Measurements from ENCODE around the gene MAN1B1. TPM values are rescaled to one million over a fixed set of nuclear protein-coding genes. Genes with fewer than 3 reads are reported as not detected.

MAN1B1 gene
- total RNA-seq, 1 donor from 2014 or later, result 54.0 TPM

- no peak for TF ChIP-seq CTCF (conservative IDR thresholded peaks at IDR 0.05)
- H3K36me3 Mint-ChIP-seq (ENCODE audit: low read depth), result no peaks in the 10 kb centered on the region
- no peaks in the 10 kb centered on the region for H3K9me3 Mint-ChIP-seq
- H3K27ac Mint-ChIP-seq (ENCODE audit: unreplicated experiment), result no peak overlapping the region
- no peaks in the 10 kb centered on the region for H3K4me1 Mint-ChIP-seq
- H3K4me3 Mint-ChIP-seq, result no peak overlapping the region
- H3K27me3 Mint-ChIP-seq (ENCODE audit: low read depth), result peaks cover 61% of the 10 kb centered on the region
- no peak for DNase-seq (ENCODE audit: low read depth, low spot score)
Measured at GRCh38 chr9:137145731-137146526, 59.1 kb downstream of the MAN1B1 start.

- TF ChIP-seq CTCF (conservative IDR thresholded peaks at IDR 0.05), result no peak
- no peaks in the 10 kb centered on the region for H3K4me1 Mint-ChIP-seq
- H3K9me3 Mint-ChIP-seq, result no peaks in the 10 kb centered on the region
- DNase-seq (ENCODE audit: low read depth, low spot score), result no peak
- H3K4me3 Mint-ChIP-seq, result no peak overlapping the region
- no peak overlapping the region for H3K27ac Mint-ChIP-seq (ENCODE audit: unreplicated experiment)
- H3K36me3 Mint-ChIP-seq (ENCODE audit: low read depth), result no peaks in the 10 kb centered on the region
- H3K27me3 Mint-ChIP-seq (ENCODE audit: low read depth), result peaks cover 55% of the 10 kb centered on the region
Measured at GRCh38 chr9:137146527-137146918, 59.7 kb downstream of the MAN1B1 start.

- no peak for TF ChIP-seq CTCF (conservative IDR thresholded peaks at IDR 0.05)
- Mint-ChIP-seq H3K4me3 (no peak overlapping the region), H3K36me3 (ENCODE audit: low read depth) (no peaks in the 10 kb centered on the region), H3K4me1 (no peaks in the 10 kb centered on the region), H3K27me3 (ENCODE audit: low read depth) (peaks cover 51% of the 10 kb centered on the region), H3K9me3 (no peaks in the 10 kb centered on the region), H3K27ac (ENCODE audit: unreplicated experiment) (no peak overlapping the region)
- no peak for DNase-seq (ENCODE audit: low read depth, low spot score)
Measured at GRCh38 chr9:137147091-137147792, 60.5 kb downstream of the MAN1B1 start.

- TF ChIP-seq CTCF (conservative IDR thresholded peaks at IDR 0.05), result no peak
- no peak for DNase-seq (ENCODE audit: low read depth, low spot score)
Measured at GRCh38 chr9:137147793-137148160, 61.0 kb downstream of the MAN1B1 start.

GRCh38 chr9:137148242-137148641 lies 61.5 kb downstream of the MAN1B1 start:
- Mint-ChIP-seq H3K4me3 (no peak overlapping the region), H3K27ac (ENCODE audit: unreplicated experiment) (no peak overlapping the region), H3K9me3 (no peaks in the 10 kb centered on the region), H3K27me3 (ENCODE audit: low read depth) (peaks cover 41% of the 10 kb centered on the region), H3K36me3 (ENCODE audit: low read depth) (no peaks in the 10 kb centered on the region), H3K4me1 (no peaks in the 10 kb centered on the region)
- DNase-seq (ENCODE audit: low read depth, low spot score), result no peak
- no peak for TF ChIP-seq CTCF (conservative IDR thresholded peaks at IDR 0.05)

More at GRCh38 chr9:137147793-137148160, 61.0 kb downstream of the MAN1B1 start:
- Mint-ChIP-seq H3K36me3 (ENCODE audit: low read depth) (no peaks in the 10 kb centered on the region), H3K4me3 (no peak overlapping the region), H3K27ac (ENCODE audit: unreplicated experiment) (no peak overlapping the region), H3K27me3 (ENCODE audit: low read depth) (peaks cover 45% of the 10 kb centered on the region), H3K4me1 (no peaks in the 10 kb centered on the region), H3K9me3 (no peaks in the 10 kb centered on the region)

Measured in neural crest cell (in vitro differentiated cells).